Natural killer cell treated with Interleukin-12 subunit alpha and Interleukin-12 subunit beta and Interleukin-15 and Interleukin-18, amount 100 ng/mL, for 72 hours (primary cell): ENCODE measurements around the gene CFAP43. TPM values are rescaled to one million over a fixed set of nuclear protein-coding genes. Genes with fewer than 3 reads are reported as not detected.

Experiments used
- ATAC-seq, 2 donors: fragments of 150-1000 bp; cut with Tn5 transposase in 1 of 2; sonication (Bioruptor Pico), chemical (Tn5 transposase) in 1 of 2; 2 replicates each; pipeline ENCODE4 v1.10.0; 2021
- DNase-seq: peaks from one replicate; pipeline ENCODE4 v3.0.0; 2022; ENCODE audit warnings: low spot score
- H3K27ac Mint-ChIP-seq, 2 donors: 1 replicate in 1 of 2; 2 replicates in 1 of 2; pipeline ENCODE4 v1.8.0; 2022; ENCODE audit warnings: mixed read lengths in 2 of 2, mild to moderate bottlenecking in 1 of 2, moderate library complexity in 1 of 2
- H3K27me3 Mint-ChIP-seq, 2 donors: 1 replicate in 1 of 2; 2 replicates in 1 of 2; pipeline ENCODE4 v1.8.0; 2022; ENCODE audit warnings: mixed read lengths in 2 of 2
- H3K36me3 Mint-ChIP-seq: one replicate; pipeline ENCODE4 v1.8.0; 2022; ENCODE audit warnings: mixed read lengths
- H3K4me1 Mint-ChIP-seq, 2 donors: 1 replicate in 1 of 2; 2 replicates in 1 of 2; pipeline ENCODE4 v1.8.0; 2022; ENCODE audit warnings: low read depth in 2 of 2, mixed read lengths in 2 of 2, mild to moderate bottlenecking in 1 of 2
- H3K4me3 Mint-ChIP-seq: one replicate; pipeline ENCODE4 v1.8.0; 2022; ENCODE audit warnings: mixed read lengths
- H3K9me3 Mint-ChIP-seq: 2 replicates; pipeline ENCODE4 v1.8.0; 2022; ENCODE audit warnings: mixed read lengths
- total RNA-seq, 2 donors: library from RNA; stranded (reverse); gene quantifications; one replicate each; pipeline ENCODE4 v1.2.3, GENCODE V29; 2022

Gene CFAP43
- total RNA-seq, 2 donors from 2014 or later: not detected

DNA sequence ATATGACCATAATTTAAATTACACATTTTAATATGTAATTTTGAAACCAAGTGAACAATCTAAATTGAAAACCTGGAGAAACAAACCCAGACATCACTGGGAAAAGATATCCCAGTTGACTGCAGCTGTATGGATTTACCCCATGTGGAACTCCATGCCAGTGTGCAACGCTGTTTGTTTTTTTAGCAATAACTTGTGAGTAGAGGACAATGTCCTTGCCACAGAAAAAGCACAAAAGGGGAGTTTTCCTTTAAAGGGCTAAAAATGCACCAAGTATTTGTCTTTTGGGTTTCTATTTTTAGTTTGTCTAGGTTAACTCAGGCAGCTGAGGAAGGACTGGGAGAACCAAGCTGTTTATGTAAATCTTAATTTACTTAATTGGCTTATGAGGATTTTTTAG lies 131.4 kb downstream of the CFAP43 start:
- Mint-ChIP-seq H3K9me3 (no peaks in the 10 kb centered on the region), H3K4me1 (peaks cover 0 to 5% of the 10 kb centered on the region in 2 donors), H3K27me3 (peaks cover 5 to 7% of the 10 kb centered on the region in 2 donors), H3K4me3 (no peak overlapping the region), H3K27ac (no peak overlapping the region), H3K36me3 (no peaks in the 10 kb centered on the region)
- ATAC-seq (no peak), DNase-seq (no peak)

- Mint-ChIP-seq H3K36me3 (no peaks in the 10 kb centered on the region), H3K4me3 (no peak overlapping the region), H3K9me3 (no peaks in the 10 kb centered on the region), H3K27me3 (peaks cover 5 to 7% of the 10 kb centered on the region in 2 donors), H3K4me1 (peaks cover 0 to 5% of the 10 kb centered on the region in 2 donors), H3K27ac (no peak overlapping the region)
- no peak for ATAC-seq
- no peak for DNase-seq
Measured at GRCh38 chr10:104099941-104100340, 132.2 kb downstream of the CFAP43 start.

GRCh38 chr10:104099269-104099668 lies 132.9 kb downstream of the CFAP43 start:
- no peaks in the 10 kb centered on the region for H3K4me1 Mint-ChIP-seq
- no peaks in the 10 kb centered on the region for H3K9me3 Mint-ChIP-seq
- no peaks in the 10 kb centered on the region for H3K36me3 Mint-ChIP-seq
- ATAC-seq (no peak), DNase-seq (no peak)
- peaks cover 5 to 7% of the 10 kb centered on the region in 2 donors for H3K27me3 Mint-ChIP-seq
- H3K4me3 Mint-ChIP-seq: no peak overlapping the region
- H3K27ac Mint-ChIP-seq: no peak overlapping the region

DNA sequence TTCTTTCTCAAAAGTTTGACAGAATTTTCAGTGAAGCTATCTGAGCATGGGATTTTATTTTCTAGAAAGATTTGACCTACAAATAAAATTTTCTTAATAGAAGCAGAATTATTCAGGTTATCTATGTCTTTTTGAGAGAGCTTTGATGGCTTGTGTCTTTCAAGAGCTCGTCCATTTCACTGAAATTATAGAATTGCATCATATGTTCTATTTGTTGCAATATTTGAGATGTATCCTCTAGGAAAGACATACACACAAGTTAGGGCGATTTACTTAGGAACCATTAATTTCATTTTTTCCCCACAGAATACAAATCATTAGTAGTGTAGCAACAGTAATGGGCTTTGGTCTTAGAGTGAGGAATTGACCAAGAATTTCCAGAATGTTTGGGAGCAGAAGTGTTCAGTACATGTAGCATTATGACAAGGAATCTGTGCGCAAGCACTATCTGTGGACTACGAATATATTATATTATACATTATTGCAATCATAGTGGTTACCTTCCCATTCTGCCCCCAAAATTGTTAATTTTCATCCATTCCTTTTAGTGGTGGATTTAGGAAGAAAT lies 133.7 kb downstream of the CFAP43 start:
- ATAC-seq (no peak), DNase-seq (no peak)
- Mint-ChIP-seq H3K36me3 (no peaks in the 10 kb centered on the region), H3K4me3 (no peak overlapping the region), H3K4me1 (no peaks in the 10 kb centered on the region), H3K27ac (no peak overlapping the region), H3K27me3 (peaks cover 5 to 7% of the 10 kb centered on the region in 2 donors), H3K9me3 (no peaks in the 10 kb centered on the region)

- Mint-ChIP-seq H3K27me3 (peaks cover 0 to under 1% of the 10 kb centered on the region in 2 donors), H3K9me3 (no peaks in the 10 kb centered on the region), H3K4me1 (no peaks in the 10 kb centered on the region), H3K36me3 (no peaks in the 10 kb centered on the region), H3K27ac (no peak overlapping the region), H3K4me3 (no peak overlapping the region)
- no peak for ATAC-seq
- no peak for DNase-seq
Measured at GRCh38 chr10:104096692-104097091, 135.5 kb downstream of the CFAP43 start.

DNA sequence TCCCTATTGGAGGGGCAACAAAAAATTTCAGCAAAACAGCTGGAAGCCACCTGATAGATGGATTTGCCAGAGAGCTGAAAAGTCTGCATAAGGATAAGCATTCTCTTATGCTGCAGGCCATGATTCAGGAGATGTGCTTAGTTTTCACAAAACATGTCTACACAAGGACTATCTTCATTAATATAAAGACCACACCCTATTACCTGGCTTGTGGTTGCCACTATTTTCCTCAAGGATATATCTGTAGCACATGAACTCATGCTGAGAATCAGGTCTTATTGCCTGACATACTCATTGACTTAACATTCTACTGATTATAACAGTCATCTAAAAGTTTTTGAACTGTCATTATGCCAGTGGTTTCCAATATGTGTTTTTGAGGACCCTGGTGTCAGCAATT lies 139.4 kb downstream of the CFAP43 start:
- DNase-seq (no peak), ATAC-seq (no peak)
- no peaks in the 10 kb centered on the region for H3K4me1 Mint-ChIP-seq
- H3K27me3 Mint-ChIP-seq: peaks cover 0 to 8% of the 10 kb centered on the region in 2 donors
- H3K9me3 Mint-ChIP-seq: no peaks in the 10 kb centered on the region
- no peak overlapping the region for H3K4me3 Mint-ChIP-seq
- no peaks in the 10 kb centered on the region for H3K36me3 Mint-ChIP-seq
- H3K27ac Mint-ChIP-seq: no peak overlapping the region

DNA sequence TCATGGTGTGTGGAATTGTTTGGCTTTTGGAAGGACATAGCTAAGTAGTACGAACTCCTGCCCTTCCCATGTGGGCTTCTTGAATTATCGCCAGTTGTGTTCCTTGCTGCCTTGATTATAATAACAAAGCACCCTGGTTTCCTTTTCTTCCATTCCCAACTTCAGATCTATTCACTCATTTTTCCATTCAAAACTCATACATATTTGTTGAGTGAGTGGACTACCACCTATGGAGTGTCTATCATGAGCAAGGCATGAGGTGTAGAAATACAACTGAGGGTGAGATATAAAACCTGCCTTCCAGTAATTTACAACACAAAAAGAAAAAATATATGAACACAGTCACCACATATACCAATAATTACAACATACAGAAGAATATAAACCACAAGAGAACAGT lies 141.6 kb downstream of the CFAP43 start:
- ATAC-seq (no peak), DNase-seq (no peak)
- H3K9me3 Mint-ChIP-seq: no peaks in the 10 kb centered on the region
- H3K36me3 Mint-ChIP-seq: no peaks in the 10 kb centered on the region
- no peaks in the 10 kb centered on the region for H3K4me1 Mint-ChIP-seq
- H3K27me3 Mint-ChIP-seq: peaks cover 0 to 8% of the 10 kb centered on the region in 2 donors
- H3K27ac Mint-ChIP-seq: no peak overlapping the region
- H3K4me3 Mint-ChIP-seq: no peak overlapping the region

DNA sequence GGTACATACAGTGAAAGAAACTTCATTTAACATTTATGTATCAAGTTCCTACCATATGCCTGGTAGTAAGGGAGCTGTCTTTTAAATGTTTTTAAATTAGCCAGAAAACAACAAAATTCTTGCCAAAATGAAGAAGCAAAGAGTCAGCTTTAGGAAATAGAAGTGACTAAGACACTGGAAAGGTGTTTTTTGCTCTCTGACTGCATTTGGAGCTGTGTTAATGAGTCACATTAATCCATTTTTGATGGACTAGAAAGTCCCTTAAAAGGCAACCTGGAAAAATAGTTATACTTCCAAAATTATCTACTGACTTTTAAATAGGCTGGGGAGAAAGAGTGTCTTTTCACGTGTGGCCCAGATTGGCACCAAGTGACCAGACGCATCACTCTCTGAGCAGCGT lies 142.5 kb downstream of the CFAP43 start:
- H3K27ac Mint-ChIP-seq: no peak overlapping the region
- no peaks in the 10 kb centered on the region for H3K9me3 Mint-ChIP-seq
- no peak for DNase-seq
- peaks cover 0 to 8% of the 10 kb centered on the region in 2 donors for H3K27me3 Mint-ChIP-seq
- no peak overlapping the region for H3K4me3 Mint-ChIP-seq
- ATAC-seq: no peak
- H3K4me1 Mint-ChIP-seq: no peaks in the 10 kb centered on the region
- H3K36me3 Mint-ChIP-seq: no peaks in the 10 kb centered on the region

DNA sequence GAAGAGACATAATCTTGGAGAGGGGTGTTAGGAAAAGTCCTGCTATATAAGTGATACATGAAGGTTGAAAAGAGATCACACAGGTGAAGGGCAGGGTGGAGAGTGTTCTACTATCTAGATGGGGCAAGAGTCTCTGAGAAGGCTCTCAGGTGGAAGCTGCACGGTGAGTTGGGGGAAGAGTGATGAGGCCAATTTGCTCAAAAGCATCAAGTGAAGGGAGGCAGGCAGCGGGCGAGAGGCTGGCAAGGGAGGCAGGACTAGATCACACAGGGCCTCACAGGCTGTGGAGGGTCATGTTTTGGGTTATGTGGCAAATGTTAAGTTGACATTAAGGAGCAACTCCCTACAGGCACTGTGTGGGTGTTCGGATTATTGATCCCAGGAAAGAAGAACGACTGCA lies 143.9 kb downstream of the CFAP43 start:
- peaks cover 0 to 8% of the 10 kb centered on the region in 2 donors for H3K27me3 Mint-ChIP-seq
- ATAC-seq (peak in 1 of 2 donors; percentile 40), DNase-seq (no peak)
- no peak overlapping the region for H3K4me3 Mint-ChIP-seq
- H3K27ac Mint-ChIP-seq: no peak overlapping the region
- H3K36me3 Mint-ChIP-seq: no peaks in the 10 kb centered on the region
- H3K9me3 Mint-ChIP-seq: no peaks in the 10 kb centered on the region
- no peaks in the 10 kb centered on the region for H3K4me1 Mint-ChIP-seq

DNA sequence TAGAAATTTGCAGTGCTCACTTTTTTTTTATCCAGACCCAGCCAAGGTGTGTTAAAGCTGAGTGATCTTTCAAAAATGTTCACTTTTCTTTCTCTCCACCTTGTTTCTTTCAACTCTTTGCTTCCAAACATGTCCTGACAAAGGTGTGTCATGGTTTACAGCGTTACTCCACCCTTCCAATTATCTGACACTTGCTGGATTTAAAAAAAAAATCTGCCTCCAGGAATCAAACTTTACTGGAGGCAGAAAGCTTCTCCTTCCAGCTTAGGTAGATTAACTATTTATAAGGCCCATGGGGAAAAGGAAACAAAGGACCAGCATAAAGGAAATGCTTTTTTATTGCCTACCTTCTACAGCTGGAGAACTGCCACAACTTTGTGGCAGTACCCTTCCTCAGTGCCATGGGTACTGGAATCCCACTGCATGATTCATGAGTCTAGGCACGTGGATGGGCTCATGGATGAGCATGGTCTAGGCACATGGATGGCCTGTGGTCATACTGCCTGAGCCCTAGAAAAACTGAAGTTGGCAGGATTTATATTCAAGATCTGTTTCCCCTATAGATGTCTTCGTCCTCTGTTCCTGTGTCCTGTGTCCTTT lies 146.3 kb downstream of the CFAP43 start, which contains the start of gene COL17A1:
Gene COL17A1 (minus strand): TSS at position 80 of the 600 bp plus-strand sequence. CDS start 5,207 bp downstream, outside the sequence.
- Mint-ChIP-seq H3K4me1 (no peaks in the 10 kb centered on the region), H3K27me3 (peaks cover 0 to 5% of the 10 kb centered on the region in 2 donors), H3K4me3 (no peak within 1 kb of the TSS)

DNA sequence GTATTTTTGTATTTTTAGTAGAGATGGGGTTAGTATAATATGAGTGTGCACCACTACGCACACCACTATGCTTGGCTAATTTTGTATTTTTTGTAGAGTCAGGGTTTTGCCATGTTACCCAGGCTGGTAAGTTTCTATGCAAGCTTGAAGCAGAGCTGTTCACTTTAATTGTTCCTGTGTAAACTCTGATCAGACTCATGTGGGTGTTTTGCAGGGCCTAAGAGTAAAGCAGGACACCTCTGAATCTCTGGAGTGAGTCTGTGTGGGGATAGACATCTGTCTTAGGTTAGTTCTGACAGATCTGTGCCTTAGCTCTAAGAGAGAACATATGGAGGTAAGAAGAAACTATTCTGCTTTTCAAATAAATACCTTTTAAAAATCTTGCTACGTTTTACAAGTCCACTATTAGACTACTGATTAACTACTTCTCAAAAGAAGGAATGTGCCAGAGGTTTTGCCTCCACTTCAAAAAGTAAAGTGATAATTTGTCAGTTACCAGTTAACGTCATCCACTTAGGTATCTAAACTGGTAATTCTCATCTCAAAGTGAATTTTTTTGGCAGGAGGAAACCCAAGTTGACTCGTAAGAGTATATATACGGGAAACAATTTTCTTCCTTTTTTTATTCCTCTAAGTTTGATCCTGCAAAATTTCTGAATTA lies 147.6 kb downstream of the CFAP43 start:
- ATAC-seq (no peak), DNase-seq (no peak)
- Mint-ChIP-seq H3K4me3 (no peak overlapping the region), H3K9me3 (no peaks in the 10 kb centered on the region), H3K36me3 (no peaks in the 10 kb centered on the region), H3K27me3 (no peaks in the 10 kb centered on the region), H3K4me1 (no peaks in the 10 kb centered on the region), H3K27ac (no peak overlapping the region)

More for the DNA sequence above, 146.3 kb downstream of the CFAP43 start, which contains the start of gene COL17A1:
- Mint-ChIP-seq H3K36me3 (no peaks in the 10 kb centered on the region), H3K27ac (no peak within 1 kb of the TSS), H3K9me3 (no peaks in the 10 kb centered on the region)
- ATAC-seq (no peak), DNase-seq (no peak)

DNA sequence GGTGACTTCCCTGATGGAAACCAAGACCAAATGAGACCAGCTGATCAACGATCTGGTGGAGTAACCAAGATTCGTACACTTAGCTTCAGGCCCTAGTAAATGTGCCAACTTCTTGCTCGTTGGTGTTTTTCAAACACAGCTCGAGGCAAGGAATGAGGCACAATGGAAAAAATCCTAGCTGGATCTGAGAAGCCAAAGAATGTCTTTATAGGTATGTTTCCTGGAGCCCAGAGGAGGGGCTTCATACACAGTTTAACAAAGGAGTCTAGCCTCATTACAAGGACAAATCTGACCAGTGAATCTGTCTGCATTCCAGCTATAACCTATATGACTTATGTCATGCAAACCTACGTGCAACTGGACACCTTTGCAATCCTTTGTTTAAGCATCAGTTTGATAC lies 150.2 kb downstream of the CFAP43 start:
- Mint-ChIP-seq H3K27ac (no peak overlapping the region), H3K4me3 (no peak overlapping the region), H3K27me3 (no peaks in the 10 kb centered on the region), H3K4me1 (no peaks in the 10 kb centered on the region), H3K36me3 (no peaks in the 10 kb centered on the region), H3K9me3 (no peaks in the 10 kb centered on the region)
- no peak for DNase-seq
- no peak for ATAC-seq

GRCh38 chr10:104080762-104081161 lies 151.4 kb downstream of the CFAP43 start:
- DNase-seq (no peak), ATAC-seq (no peak)
- Mint-ChIP-seq H3K4me3 (no peak overlapping the region), H3K4me1 (no peaks in the 10 kb centered on the region), H3K36me3 (no peaks in the 10 kb centered on the region), H3K9me3 (no peaks in the 10 kb centered on the region), H3K27ac (no peak overlapping the region), H3K27me3 (no peaks in the 10 kb centered on the region)
